ENCODE data around the gene CCDC154. TPM values are rescaled to one million over a fixed set of nuclear protein-coding genes. Genes with fewer than 3 reads are reported as not detected.

Gene CCDC154
- total and polyA plus RNA-seq, 8 donors, result 0.31 to 4.5 (median 3.1) TPM; not detected in 5

- 62 to 64% (median 64%) methylated on average over 15 of the region's 15 CpGs for WGBS, 5 donors
- no peaks in the 10 kb centered on the region for H3K9me3 ChIP-seq
- H3K4me3 ChIP-seq, result peak overlapping the region; percentile 93 to 98 (median 96)
- H3K27me3 ChIP-seq, result no peaks in the 10 kb centered on the region
- intact Hi-C loops (cut with DNase I; ENCODE audit: low total_unique reads), result no loop called here
- H3K36me3 ChIP-seq, result no peaks in the 10 kb centered on the region
- DNase-seq, result no peak
- H3K4me1 ChIP-seq, result peaks cover 16 to 47% (median 45%) of the 10 kb centered on the region in 4 donors
- no peak for TF ChIP-seq POLR2A (IDR thresholded peaks at IDR 0.05)
- no peak for TF ChIP-seq CTCF (IDR thresholded peaks at IDR 0.05)
- no peak for TF ChIP-seq EP300 (IDR thresholded peaks at IDR 0.05)
- TF ChIP-seq POLR2AphosphoS5 (IDR thresholded peaks at IDR 0.05), result no peak
- H3K27ac ChIP-seq, result peak overlapping the region; percentile 90 to 96 (median 92)
Measured at GRCh38 chr16:1475552-1476114, 31.3 kb upstream of the CCDC154 start.

DNA sequence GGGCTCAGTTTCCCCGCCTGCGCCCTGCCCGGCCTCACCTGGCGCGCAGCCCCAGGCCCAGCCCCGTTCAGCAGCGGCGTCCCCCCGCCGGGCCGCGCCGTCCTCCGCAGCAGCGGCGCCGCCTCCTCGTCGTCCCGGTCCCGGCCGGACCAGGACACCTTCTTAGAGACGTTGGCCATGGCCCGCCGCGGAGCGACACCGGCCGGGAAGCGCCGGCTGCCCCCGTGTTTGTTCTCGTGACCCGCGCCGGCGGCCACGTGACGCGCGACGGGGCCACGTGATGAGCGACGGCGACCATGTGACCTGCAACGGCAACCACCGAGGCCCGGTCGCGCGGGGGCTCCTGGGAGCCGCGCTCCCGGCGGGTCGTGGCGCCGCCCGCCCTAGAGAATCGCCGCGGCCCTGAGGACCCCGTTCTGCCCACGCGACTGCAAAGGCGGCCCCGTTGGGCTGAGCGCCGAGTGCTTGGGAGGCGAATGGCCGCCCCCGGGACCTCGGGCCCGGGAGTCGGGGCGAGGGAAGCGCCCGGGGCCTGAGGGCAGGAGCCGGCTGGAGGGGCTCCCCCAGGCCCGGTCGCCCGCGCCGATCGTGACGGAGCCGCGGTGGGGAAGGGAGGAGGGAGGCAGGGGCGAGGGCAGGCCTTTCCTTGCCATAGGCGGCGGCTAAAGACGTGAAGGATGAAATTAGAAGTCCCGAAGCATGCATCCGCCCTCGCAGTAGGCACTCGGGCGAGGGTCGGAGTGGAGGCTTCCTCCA, 30.6 kb upstream of the CCDC154 start, which contains the start of gene CLCN7:
CLCN7 (minus strand) TSS at position 233 of the 756 bp plus-strand sequence; CDS start at position 179, 54 bp downstream.
- Histone ChIP-seq H3K27me3 (no peaks in the 10 kb centered on the region), H3K27ac (peak within 1 kb of the TSS; percentile 90 to 96 (median 92)), H3K4me1 (peaks cover 16 to 53% (median 45%) of the 10 kb centered on the region in 4 donors), H3K9me3 (no peaks in the 10 kb centered on the region), H3K4me3 (peak within 1 kb of the TSS; percentile 93 to 98 (median 96)), H3K36me3 (no peaks in the 10 kb centered on the region)
- DNase-seq, result peak; percentile 94 to 97
- TF ChIP-seq POLR2A (IDR thresholded peaks at IDR 0.05), result peak in 1 of 4 donors; percentile 81
- TF ChIP-seq EP300 (IDR thresholded peaks at IDR 0.05), result no peak
- no peak for TF ChIP-seq CTCF (IDR thresholded peaks at IDR 0.05)
- peak; percentile 89 to 98 (median 89) for TF ChIP-seq POLR2AphosphoS5 (IDR thresholded peaks at IDR 0.05)
- intact Hi-C loops (cut with DNase I; ENCODE audit: low total_unique reads), result no loop called here
- WGBS, 5 donors, result 0 to 1% (median 0%) methylated on average over 12 to 99 of the region's 99 CpGs

DNA sequence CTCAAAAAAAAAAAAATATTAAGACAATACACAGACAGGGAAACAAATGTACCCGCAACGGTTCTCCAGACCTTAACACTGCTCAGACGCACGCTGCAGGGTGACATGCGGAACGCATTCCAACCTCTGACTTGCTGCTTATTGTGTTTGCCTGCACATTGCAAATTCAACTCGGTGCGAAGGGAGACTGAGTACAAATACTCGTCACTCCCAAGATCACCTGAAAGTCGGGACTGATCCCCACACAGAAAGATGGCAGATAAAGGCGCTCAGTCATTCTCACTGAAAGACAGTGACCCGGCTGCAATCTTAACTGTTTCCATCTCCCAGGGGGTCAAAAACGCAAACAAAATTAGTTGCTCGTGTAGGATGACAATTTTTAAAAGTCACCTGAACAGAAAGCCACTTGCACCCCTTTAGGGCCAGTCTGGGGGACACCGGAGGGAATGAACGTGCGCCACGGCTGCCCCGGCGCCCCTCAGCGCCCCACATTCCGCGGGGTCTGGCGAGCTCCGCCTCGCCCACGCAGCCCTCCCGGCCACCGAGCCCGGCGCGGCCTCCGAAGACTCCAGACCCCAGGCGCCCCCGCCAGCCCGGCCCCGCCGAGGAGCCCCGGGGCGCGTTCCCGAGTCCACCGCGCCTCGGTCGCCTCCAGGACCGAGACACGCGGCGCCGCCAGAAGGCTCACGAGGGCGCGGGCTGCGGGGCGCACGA, 29.9 kb upstream of the CCDC154 start:
- DNase-seq, result peak in 1 of 2 donors; percentile 29
- 5 to 8% (median 7%) methylated on average over 24 to 57 of the region's 57 CpGs for WGBS, 5 donors
- H3K4me3 ChIP-seq, result peak overlapping the region; percentile 93 to 98 (median 96)
- intact Hi-C loops (cut with DNase I; ENCODE audit: low total_unique reads), result no loop called here
- H3K4me1 ChIP-seq, result peaks cover 16 to 60% (median 47%) of the 10 kb centered on the region in 4 donors
- H3K9me3 ChIP-seq, result no peaks in the 10 kb centered on the region
- no peaks in the 10 kb centered on the region for H3K27me3 ChIP-seq
- no peak for TF ChIP-seq CTCF (IDR thresholded peaks at IDR 0.05)
- peak overlapping the region; percentile 72 to 96 (median 92) for H3K27ac ChIP-seq
- no peaks in the 10 kb centered on the region for H3K36me3 ChIP-seq

DNA sequence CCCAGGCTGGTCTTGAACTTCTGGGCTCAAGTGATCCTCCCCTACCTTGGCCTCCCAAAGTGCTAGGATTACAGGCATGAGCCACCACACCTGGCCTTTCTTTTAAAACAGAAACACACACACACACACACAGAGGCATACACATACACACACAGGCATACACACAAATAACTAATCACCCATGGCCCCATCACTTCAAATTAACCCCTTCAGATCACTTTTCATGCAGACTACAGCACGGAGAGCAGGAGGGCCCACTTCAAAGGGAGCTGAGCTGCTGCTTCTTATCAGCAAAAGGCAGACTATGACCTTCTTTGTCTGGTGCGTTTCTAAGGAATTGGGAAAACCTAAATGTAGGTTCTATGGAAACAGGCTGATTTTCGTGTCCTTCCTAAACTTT, 28.6 kb upstream of the CCDC154 start:
- Histone ChIP-seq H3K4me1 (peaks cover 16 to 63% (median 47%) of the 10 kb centered on the region in 4 donors), H3K27ac (no peak overlapping the region), H3K27me3 (no peaks in the 10 kb centered on the region), H3K9me3 (no peaks in the 10 kb centered on the region), H3K4me3 (no peak overlapping the region), H3K36me3 (no peaks in the 10 kb centered on the region)
- no peak for TF ChIP-seq EP300 (IDR thresholded peaks at IDR 0.05)
- no peak for TF ChIP-seq CTCF (IDR thresholded peaks at IDR 0.05)
- TF ChIP-seq POLR2A (IDR thresholded peaks at IDR 0.05), result no peak
- no peak for TF ChIP-seq POLR2AphosphoS5 (IDR thresholded peaks at IDR 0.05)
- WGBS, 5 donors, result 37 to 65% (median 52%) methylated on average over 3 of the region's 3 CpGs
- DNase-seq, result no peak
- intact Hi-C loops (cut with DNase I; ENCODE audit: low total_unique reads), result no loop called here
